T-helper 17 cell (primary cell): Measurements from ENCODE around the gene CORO2B. TPM values are rescaled to one million over a fixed set of nuclear protein-coding genes. Genes with fewer than 3 reads are reported as not detected.

Source experiments
- ATAC-seq: fragments of 150-1000 bp; cut with Tn5 transposase; 2 replicates; pipeline ENCODE4 v1.10.0; 2021; ENCODE audit warnings: mild to moderate bottlenecking, moderate library complexity
- DNase-seq, 3 donors: peaks; one replicate each; pipeline versions ENCODE4 v3.0.0 to v3.0.0-alpha.2; 2020 to 2021
- H3K9me3 ChIP-seq: one replicate; pipeline ENCODE4 v1.7.0; 2013; ENCODE audit warnings: low read length, mild to moderate bottlenecking; ENCODE audit not compliant: control insufficient read depth, poor library complexity, severe bottlenecking
- H3K27ac Mint-ChIP-seq: one replicate; pipeline ENCODE4 v1.8.0; 2022; ENCODE audit warnings: mild to moderate bottlenecking, moderate library complexity, mixed read lengths
- H3K27me3 Mint-ChIP-seq: one replicate; pipeline ENCODE4 v1.8.0; 2022; ENCODE audit warnings: mixed read lengths
- H3K36me3 Mint-ChIP-seq: one replicate; pipeline ENCODE4 v1.8.0; 2022; ENCODE audit warnings: low read depth, mixed read lengths
- H3K4me1 Mint-ChIP-seq: one replicate; pipeline ENCODE4 v1.8.0; 2022; ENCODE audit warnings: mild to moderate bottlenecking, mixed read lengths
- H3K4me3 Mint-ChIP-seq: one replicate; pipeline ENCODE4 v1.8.0; 2022; ENCODE audit warnings: mild to moderate bottlenecking, moderate library complexity, mixed read lengths
- total RNA-seq, 4 donors: library from RNA in 2 of 4; stranded (reverse) in 2 of 4; gene quantifications; one replicate each; pipeline ENCODE4 v1.2.3 and lab custom pipeline; 2022 to 2026

CORO2B gene
- total RNA-seq, 2 donors from 2014 or later: not detected

GRCh38 chr15:68557469-68558317, 21.1 kb upstream of the CORO2B start:
- Mint-ChIP-seq H3K27me3 (peaks cover 79% of the 10 kb centered on the region), H3K4me1 (peaks cover 22% of the 10 kb centered on the region), H3K4me3 (no peak overlapping the region), H3K36me3 (peaks cover 12% of the 10 kb centered on the region), H3K27ac (no peak overlapping the region)
- no peak for DNase-seq
- ATAC-seq: no peak
- H3K9me3 ChIP-seq: no peaks in the 10 kb centered on the region

- H3K27ac Mint-ChIP-seq: peak overlapping the region; percentile 29
- H3K4me3 Mint-ChIP-seq: peak overlapping the region; percentile 87
- peaks cover 70% of the 10 kb centered on the region for H3K27me3 Mint-ChIP-seq
- DNase-seq (no peak), ATAC-seq (no peak)
- H3K4me1 Mint-ChIP-seq: peaks cover 21% of the 10 kb centered on the region
- H3K9me3 ChIP-seq: no peaks in the 10 kb centered on the region
- peaks cover 10% of the 10 kb centered on the region for H3K36me3 Mint-ChIP-seq
Measured at GRCh38 chr15:68558318-68559305, 20.2 kb upstream of the CORO2B start.

GRCh38 chr15:68559345-68560310, 19.2 kb upstream of the CORO2B start:
- H3K27ac Mint-ChIP-seq: peak overlapping the region; percentile 29
- peaks cover 17% of the 10 kb centered on the region for H3K4me1 Mint-ChIP-seq
- DNase-seq (peak; percentile 52 to 69 (median 66)), ATAC-seq (peak; percentile 93)
- no peaks in the 10 kb centered on the region for H3K9me3 ChIP-seq
- H3K4me3 Mint-ChIP-seq: peak overlapping the region; percentile 87
- peaks cover 5% of the 10 kb centered on the region for H3K36me3 Mint-ChIP-seq
- peaks cover 60% of the 10 kb centered on the region for H3K27me3 Mint-ChIP-seq

- Mint-ChIP-seq H3K27ac (no peak overlapping the region), H3K4me3 (peak overlapping the region; percentile 87), H3K4me1 (peaks cover 17% of the 10 kb centered on the region), H3K36me3 (peaks cover 5% of the 10 kb centered on the region), H3K27me3 (peaks cover 52% of the 10 kb centered on the region)
- ATAC-seq (no peak), DNase-seq (no peak)
- H3K9me3 ChIP-seq: no peaks in the 10 kb centered on the region
Measured at GRCh38 chr15:68560501-68561113, 18.2 kb upstream of the CORO2B start.

- H3K27ac Mint-ChIP-seq: no peak overlapping the region
- H3K36me3 Mint-ChIP-seq: peaks cover 5% of the 10 kb centered on the region
- no peak overlapping the region for H3K4me3 Mint-ChIP-seq
- no peaks in the 10 kb centered on the region for H3K9me3 ChIP-seq
- H3K4me1 Mint-ChIP-seq: peaks cover 17% of the 10 kb centered on the region
- DNase-seq: no peak
- no peak for ATAC-seq
- H3K27me3 Mint-ChIP-seq: peaks cover 45% of the 10 kb centered on the region
Measured at GRCh38 chr15:68561171-68561900, 17.5 kb upstream of the CORO2B start.

- Mint-ChIP-seq H3K36me3 (peaks cover 5% of the 10 kb centered on the region), H3K4me1 (peaks cover 17% of the 10 kb centered on the region), H3K27ac (no peak overlapping the region), H3K4me3 (no peak overlapping the region), H3K27me3 (peaks cover 46% of the 10 kb centered on the region)
- no peak for ATAC-seq
- H3K9me3 ChIP-seq: no peaks in the 10 kb centered on the region
- no peak for DNase-seq
Measured at GRCh38 chr15:68561901-68562300, 16.9 kb upstream of the CORO2B start.

- Mint-ChIP-seq H3K36me3 (peaks cover 5% of the 10 kb centered on the region), H3K4me3 (no peak overlapping the region), H3K27me3 (peaks cover 47% of the 10 kb centered on the region), H3K4me1 (peaks cover 11% of the 10 kb centered on the region), H3K27ac (no peak overlapping the region)
- DNase-seq (no peak), ATAC-seq (no peak)
- H3K9me3 ChIP-seq: no peaks in the 10 kb centered on the region
Measured at GRCh38 chr15:68564173-68564572, 14.6 kb upstream of the CORO2B start.

GRCh38 chr15:68565234-68565633, 13.6 kb upstream of the CORO2B start:
- no peak overlapping the region for H3K27ac Mint-ChIP-seq
- H3K4me3 Mint-ChIP-seq: no peak overlapping the region
- H3K4me1 Mint-ChIP-seq: peaks cover 5% of the 10 kb centered on the region
- peaks cover 2% of the 10 kb centered on the region for H3K36me3 Mint-ChIP-seq
- DNase-seq (no peak), ATAC-seq (no peak)
- H3K9me3 ChIP-seq: no peaks in the 10 kb centered on the region
- H3K27me3 Mint-ChIP-seq: peaks cover 47% of the 10 kb centered on the region

- no peak for ATAC-seq
- H3K4me3 Mint-ChIP-seq: no peak overlapping the region
- H3K27ac Mint-ChIP-seq: no peak overlapping the region
- H3K9me3 ChIP-seq: no peaks in the 10 kb centered on the region
- H3K27me3 Mint-ChIP-seq: peaks cover 47% of the 10 kb centered on the region
- H3K36me3 Mint-ChIP-seq: no peaks in the 10 kb centered on the region
- H3K4me1 Mint-ChIP-seq: peaks cover 3% of the 10 kb centered on the region
- DNase-seq: no peak
Measured at GRCh38 chr15:68565726-68566125, 13.1 kb upstream of the CORO2B start.

GRCh38 chr15:68566377-68566954, 12.3 kb upstream of the CORO2B start:
- ATAC-seq (no peak), DNase-seq (no peak)
- peaks cover 52% of the 10 kb centered on the region for H3K27me3 Mint-ChIP-seq
- H3K9me3 ChIP-seq: no peaks in the 10 kb centered on the region
- peaks cover 3% of the 10 kb centered on the region for H3K4me1 Mint-ChIP-seq
- H3K27ac Mint-ChIP-seq: no peak overlapping the region
- no peak overlapping the region for H3K4me3 Mint-ChIP-seq
- H3K36me3 Mint-ChIP-seq: no peaks in the 10 kb centered on the region

GRCh38 chr15:68567345-68567744, 11.4 kb upstream of the CORO2B start:
- H3K27ac Mint-ChIP-seq: no peak overlapping the region
- H3K4me3 Mint-ChIP-seq: no peak overlapping the region
- no peak for ATAC-seq
- H3K36me3 Mint-ChIP-seq: no peaks in the 10 kb centered on the region
- H3K9me3 ChIP-seq: no peaks in the 10 kb centered on the region
- H3K27me3 Mint-ChIP-seq: peaks cover 56% of the 10 kb centered on the region
- no peak for DNase-seq
- H3K4me1 Mint-ChIP-seq: peaks cover 3% of the 10 kb centered on the region
